ENCODE results near the gene OASL.

DNA sequence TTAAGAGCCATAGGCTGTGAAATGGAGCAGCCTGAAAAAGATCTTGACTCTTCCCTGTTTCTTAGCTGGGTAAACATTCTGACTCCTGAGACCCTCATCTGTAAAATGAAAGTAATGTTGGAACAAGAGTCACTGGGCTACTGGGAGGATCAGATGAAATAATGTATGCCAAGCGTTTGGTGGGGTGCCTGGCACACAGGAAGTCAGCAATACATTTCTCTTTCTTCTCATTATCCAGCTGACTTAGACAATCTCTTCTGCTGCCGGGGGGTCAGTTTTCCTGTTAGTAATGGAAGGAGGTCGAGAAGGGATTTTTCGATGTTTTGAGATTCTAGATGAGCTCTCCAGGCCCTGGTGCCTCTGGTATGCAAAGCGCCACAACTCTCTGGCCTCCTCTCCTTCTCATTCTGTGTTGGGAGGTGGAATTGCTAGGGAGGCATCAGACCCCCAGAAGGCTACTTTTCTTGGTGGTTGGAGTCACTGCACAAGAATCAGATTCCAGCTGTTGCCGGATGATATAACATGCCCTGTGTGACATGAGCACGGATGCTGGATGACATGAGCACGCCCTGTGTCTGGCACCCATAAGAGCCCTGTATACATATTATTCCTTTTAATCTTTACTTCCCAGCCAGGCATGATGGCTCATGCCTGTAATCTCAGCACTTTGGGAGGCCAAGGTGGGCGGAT, 4.3 kb downstream of the OASL start:
- TF ChIP-seq POLR2A (IDR thresholded peaks at IDR 0.05): no peak
- no peak for TF ChIP-seq CTCF (IDR thresholded peaks at IDR 0.05 in 8 of 11, conservative IDR thresholded peaks at IDR 0.05 in 3 of 11)
- TF ChIP-seq POLR2AphosphoS5 (IDR thresholded peaks at IDR 0.05): no peak

All from spleen (tissue), 7 donors.